ENCODE results near the gene EAF2.
A peak's percentile ranks its signal among the peaks of the same experiment; 100 is the strongest.
"Not testable (repeated sequence)": the region's sequence is repeated elsewhere in the genome, so short reads cannot be mapped to it uniquely, and the experiment has no call there.

EAF2 gene

GRCh38 chr3:121834671-121835464 lies at the start of gene EAF2, which contains the start of gene IQCB1:
EAF2 (plus strand) TSS chr3:121835209; CDS start chr3:121835286, 77 bp downstream.
IQCB1 (minus strand) TSS chr3:121835060; CDS start chr3:121828960, 6,100 bp downstream.
- DNase-seq: peak; percentile 98

DNA sequence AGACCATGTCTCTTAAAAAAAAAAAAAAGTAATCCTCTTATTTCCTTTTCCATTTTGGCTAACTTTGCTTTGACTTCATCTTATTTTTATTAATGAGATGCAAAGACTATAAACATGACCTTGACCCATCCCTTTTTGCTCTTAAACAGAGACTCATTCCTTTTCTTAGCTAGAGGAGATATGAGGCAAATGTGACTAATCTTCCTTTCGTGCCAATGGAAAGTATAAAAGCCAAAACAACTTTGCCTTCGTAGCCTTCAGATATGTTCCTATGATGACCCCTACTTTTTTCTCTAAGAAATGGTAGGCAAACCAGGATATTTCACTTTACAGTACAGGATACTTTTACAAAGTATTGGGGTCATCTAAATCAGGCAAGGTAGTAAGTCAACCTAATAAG lies 48.5 kb upstream of the EAF2 start:
- no peak for DNase-seq

GRCh38 chr3:121793078-121793477 lies 41.9 kb upstream of the EAF2 start:
- DNase-seq: no peak

- no peak for DNase-seq
Observed at GRCh38 chr3:121794264-121794983, 40.6 kb upstream of the EAF2 start.

- no peak for DNase-seq
Observed at GRCh38 chr3:121796970-121797369, 38.0 kb upstream of the EAF2 start.

GRCh38 chr3:121800906-121801305 lies 34.1 kb upstream of the EAF2 start:
- no peak for DNase-seq

- DNase-seq: no peak
Observed at GRCh38 chr3:121803771-121804320, 31.2 kb upstream of the EAF2 start.

DNA sequence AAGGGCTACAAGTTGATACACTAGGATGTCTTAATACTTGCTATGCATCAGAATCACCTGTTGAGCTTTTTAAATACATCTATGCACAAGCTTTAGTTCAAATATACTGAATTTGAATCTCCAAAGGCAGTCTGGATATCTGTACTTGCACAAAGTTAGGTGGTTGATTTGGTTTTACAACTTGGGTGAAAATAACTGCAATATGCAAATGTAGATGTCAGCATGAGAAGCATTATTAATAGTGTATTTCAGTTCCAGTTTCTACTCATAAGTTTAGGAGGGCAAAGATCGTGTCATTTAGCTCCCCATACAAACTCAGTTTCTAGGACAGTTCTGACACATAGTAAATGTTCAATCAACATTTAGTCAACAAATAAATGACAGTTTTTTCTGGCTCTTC lies 25.8 kb upstream of the EAF2 start:
- DNase-seq: no peak

DNA sequence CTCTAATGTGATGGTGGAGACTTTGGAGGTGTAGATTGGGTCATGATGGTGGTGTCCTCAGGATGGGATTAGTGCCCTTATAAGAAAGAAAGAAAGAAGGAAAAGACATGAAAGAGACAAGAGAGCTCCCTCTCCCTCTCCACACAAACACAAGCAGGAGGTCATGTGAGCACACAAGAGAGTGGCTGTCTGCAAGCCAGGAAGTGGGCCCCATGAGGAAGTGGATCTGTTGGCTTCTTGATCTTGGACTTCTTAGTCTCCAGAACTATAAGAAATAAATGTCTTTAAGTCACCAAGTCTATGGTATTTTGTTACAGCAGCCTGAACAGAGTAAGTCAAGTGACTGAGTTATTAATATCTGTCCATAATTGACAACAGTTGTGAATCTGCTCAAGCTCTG lies 17.3 kb upstream of the EAF2 start:
- no peak for DNase-seq

DNA sequence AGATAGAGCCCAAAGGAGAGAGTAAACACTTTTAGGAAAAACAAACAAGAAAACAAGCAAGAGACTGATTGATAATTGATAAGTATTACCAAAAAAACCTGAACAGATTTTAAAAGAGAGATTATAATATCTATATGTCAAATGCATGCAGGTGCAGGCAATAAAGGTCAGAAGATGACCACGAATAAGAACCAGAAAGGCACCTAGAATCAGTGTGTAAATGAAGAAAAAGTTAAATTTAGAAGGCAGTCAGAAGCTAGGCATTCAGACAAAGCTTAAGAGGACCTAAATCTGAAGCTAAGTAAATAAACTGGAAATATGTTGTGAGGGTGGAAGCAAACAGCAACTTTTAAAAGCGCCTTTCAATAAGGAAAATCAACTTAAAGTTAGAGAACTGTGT lies 16.4 kb upstream of the EAF2 start:
- no peak for DNase-seq

DNA sequence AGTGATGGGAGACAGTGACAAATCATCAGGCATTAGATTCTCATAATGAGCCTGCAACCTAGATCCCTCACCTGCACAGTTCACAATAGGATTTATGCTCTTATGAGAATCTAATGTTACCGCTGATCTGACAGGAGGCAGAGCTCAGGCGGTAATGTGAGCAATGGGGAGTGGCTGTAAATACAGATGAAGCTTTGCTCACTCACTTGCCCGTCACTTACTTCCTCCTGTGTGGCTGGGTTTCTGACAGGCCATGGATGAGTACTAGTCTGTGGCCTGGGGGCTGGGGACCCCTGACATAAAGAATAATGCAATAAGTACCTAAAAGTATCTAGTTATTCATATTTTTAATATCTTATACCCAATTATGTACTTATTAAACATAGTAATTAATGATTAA lies 15.8 kb upstream of the EAF2 start:
- no peak for DNase-seq

- no peak for DNase-seq
Observed at GRCh38 chr3:121821421-121822199, 13.4 kb upstream of the EAF2 start.

DNA sequence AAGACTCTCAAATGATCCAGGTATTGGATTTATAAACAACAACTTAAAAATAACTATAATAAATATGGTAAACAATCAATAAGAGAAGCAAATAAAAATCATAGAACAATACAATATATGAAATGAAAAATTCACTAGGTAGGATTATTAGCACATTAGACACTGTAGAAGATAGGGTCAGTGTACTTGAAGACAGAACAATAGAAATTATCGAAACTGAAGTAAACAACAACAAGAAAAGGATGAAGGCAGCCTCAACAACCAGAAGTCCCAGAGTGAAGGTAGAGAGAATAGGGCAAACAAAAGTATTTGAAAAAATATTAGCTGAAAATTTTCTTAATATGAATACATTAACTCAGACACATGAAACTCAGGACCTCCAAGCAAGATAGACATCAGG lies 12.0 kb upstream of the EAF2 start:
- no peak for DNase-seq

- no peak for DNase-seq
Observed at GRCh38 chr3:121834157-121834670, 795 bp upstream of the EAF2 start.

DNA sequence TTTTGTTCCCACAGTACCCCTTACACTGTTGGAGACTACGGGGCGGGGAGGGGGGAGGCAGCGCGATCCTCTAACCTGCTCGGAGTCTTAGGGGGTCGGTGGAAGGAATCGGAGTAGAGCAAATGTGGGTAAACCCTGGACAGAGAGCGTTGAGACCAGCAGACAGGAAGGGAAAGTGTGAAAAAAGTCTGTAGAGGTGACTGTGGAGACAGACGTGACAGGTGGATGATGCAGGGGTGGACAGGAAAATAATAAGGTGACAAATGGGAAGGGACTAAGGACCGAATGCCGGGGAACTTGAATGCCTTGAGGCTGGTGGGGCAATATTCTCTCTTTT lies 424 bp downstream of the EAF2 start:
- DNase-seq: no peak

DNA sequence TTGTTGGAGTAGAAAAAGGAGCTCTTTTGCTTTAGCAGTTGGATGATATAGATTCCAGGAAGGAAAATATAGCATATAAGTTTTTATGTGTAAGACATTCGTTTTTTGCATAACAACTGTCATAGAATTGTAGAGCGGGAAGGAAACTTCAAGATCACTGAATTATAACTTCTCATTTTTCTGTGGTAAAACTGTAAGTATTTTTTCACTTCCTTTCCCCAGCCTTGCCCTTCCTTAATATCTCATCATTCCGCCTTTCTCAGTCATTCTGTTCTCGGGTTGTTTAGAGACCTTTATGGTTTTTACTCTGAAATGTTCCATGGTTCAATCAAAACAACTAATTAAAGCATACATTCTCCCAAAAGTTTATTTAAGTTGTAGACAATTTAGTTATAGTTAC lies 1.1 kb downstream of the EAF2 start:
- DNase-seq: no peak

DNA sequence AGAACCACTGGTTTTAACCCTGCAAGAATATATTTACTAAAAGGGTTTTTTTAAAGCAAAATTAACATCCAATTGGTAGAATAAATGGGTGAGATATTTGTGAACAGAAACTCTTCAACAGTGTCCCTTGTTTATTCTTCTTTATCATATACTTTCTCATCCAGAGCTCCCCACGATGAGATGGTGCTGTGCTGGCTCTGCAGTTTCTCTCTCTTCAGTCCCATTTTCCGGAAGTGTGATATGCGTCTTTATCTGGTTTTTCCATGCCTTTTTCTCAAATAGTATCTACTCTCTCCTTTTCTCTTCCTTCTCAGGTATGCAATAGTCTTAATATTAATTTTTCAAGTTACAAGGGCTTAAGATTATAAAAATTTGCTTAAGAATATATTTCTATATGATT lies 1.5 kb downstream of the EAF2 start:
- DNase-seq: no peak

GRCh38 chr3:121839962-121840361 lies 5.0 kb downstream of the EAF2 start:
- DNase-seq: no peak

DNA sequence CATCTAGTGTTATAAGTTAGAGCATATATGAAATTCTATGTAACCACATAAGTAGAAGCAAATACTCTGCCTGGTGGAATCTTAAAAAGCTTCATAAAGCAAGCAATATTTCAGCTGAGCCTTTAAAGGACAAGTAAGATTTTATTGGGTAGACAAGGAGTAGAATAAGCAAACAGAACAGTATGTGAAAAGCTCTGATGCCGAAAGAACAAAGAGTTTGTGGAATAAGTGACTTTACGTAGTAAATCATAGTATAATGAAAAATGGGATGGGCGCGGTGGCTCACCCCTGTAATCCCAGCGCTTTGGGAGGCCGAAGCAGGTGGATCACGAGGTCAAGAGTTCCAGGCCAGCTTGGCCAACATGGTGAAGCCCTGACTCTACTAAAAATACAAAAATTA lies 9.9 kb downstream of the EAF2 start:
- no peak for DNase-seq

DNA sequence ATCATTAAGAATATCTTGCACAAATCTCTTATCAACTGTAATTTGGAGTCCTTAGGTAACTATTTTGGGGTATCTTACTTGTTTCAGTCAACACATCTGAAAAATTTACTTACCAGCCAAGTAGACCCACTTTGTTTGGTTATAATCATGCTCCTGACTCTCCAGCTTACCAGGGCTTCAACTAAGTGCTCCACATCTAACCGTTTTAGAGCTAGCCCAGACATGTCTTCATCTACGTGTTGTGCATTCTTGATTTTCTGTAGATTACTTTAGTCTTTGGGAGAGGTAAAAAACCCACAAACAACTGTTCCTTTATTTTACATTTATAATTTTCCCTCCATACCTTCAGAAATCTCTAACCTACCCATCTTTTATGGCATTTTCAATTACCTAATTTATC lies 17.2 kb downstream of the EAF2 start:
- no peak for DNase-seq

DNA sequence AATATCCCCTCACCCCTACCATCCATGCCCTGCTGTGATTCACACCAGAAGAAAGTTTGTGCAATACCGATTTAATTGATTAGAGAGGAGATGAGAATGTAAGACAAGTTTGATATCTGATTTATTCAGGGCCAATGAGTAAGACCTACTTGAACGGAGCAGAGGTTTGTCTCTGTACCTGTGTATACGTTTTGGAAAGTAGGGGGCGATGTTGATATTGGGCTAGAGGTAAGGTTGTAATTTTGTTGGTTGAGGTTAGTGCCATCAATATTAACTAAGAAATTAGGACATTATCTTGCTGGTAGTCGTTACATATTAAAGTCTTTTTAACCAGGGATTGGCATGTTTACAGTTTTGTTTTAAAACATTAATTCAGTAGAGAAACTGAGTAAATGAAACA lies 20.5 kb downstream of the EAF2 start:
- DNase-seq: no peak

DNA sequence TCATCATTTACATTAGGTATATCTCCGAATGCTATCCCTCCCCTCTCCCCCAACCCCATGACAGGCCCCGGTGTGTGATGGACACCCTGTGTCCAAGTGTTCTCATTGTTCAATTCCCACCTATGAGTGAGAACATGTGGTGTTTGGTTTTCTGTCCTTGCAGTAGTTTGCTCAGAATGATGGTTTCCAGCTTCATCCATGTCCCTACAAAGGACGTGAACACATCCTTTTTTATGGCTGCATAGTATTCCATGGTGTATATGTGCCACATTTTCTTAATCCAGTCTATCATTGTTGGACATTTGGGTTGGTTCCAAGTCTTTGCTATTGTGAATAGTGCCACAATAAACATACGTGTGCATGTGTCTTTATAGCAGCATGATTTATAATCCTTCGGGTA lies 22.8 kb downstream of the EAF2 start:
- DNase-seq: not testable (repeated sequence)

GRCh38 chr3:121863247-121863646 lies 28.2 kb downstream of the EAF2 start:
- DNase-seq: not testable (repeated sequence)

Data from eye (tissue), 1 donor.